Measurements from ENCODE around the gene TDRD10. TPM values are rescaled to one million over a fixed set of nuclear protein-coding genes. Genes with fewer than 3 reads are reported as not detected.

The TDRD10 gene
- total and polyA plus RNA-seq, 2 experiments from 2014 or later: 0.29 TPM; not detected in 1

GRCh38 chr1:154514066-154514553 is 12.1 kb downstream of the TDRD10 start (continued):
- TF ChIP-seq, protein P1, sequence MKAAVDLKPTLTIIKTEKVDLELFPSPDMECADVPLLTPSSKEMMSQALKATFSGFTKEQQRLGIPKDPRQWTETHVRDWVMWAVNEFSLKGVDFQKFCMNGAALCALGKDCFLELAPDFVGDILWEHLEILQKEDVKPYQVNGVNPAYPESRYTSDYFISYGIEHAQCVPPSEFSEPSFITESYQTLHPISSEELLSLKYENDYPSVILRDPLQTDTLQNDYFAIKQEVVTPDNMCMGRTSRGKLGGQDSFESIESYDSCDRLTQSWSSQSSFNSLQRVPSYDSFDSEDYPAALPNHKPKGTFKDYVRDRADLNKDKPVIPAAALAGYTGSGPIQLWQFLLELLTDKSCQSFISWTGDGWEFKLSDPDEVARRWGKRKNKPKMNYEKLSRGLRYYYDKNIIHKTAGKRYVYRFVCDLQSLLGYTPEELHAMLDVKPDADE (IDR thresholded peaks at IDR 0.05): no peak
- TF ChIP-seq ZNF331 (CRISPR knock-in tag; IDR thresholded peaks at IDR 0.05; ENCODE audit: low read depth) (no peak), POLR2AphosphoS5 (IDR thresholded peaks at IDR 0.05; ENCODE audit: low read depth) (no peak), CTCF (conservative IDR thresholded peaks at IDR 0.05; ENCODE audit: low read depth in 2 of 2) (no peak), ZNF114 (CRISPR knock-in tag; IDR thresholded peaks at IDR 0.05) (no peak), JUNB (IDR thresholded peaks at IDR 0.05; ENCODE audit: unreplicated experiment) (no peak), CREB1 (CRISPR knock-in tag; IDR thresholded peaks at IDR 0.05; ENCODE audit: low read depth) (no peak), REST (IDR thresholded peaks at IDR 0.05; ENCODE audit: unreplicated experiment) (no peak), EZH2phosphoT487 (IDR thresholded peaks at IDR 0.05; ENCODE audit: unreplicated experiment) (no peak)

GRCh38 chr1:154517661-154518060 is 15.6 kb downstream of the TDRD10 start:
- no peak overlapping the region for H2AFZ ChIP-seq
- no peaks in the 10 kb centered on the region for H3K4me1 ChIP-seq (ENCODE audit: insufficient read depth)
- H3K9me3 Mint-ChIP-seq: no peaks in the 10 kb centered on the region
- no peak overlapping the region for H3K4me2 ChIP-seq
- DNase-seq (ENCODE audit: low spot score): no peak
- TF ChIP-seq ZNF331 (CRISPR knock-in tag; IDR thresholded peaks at IDR 0.05; ENCODE audit: low read depth): no peak
- TF ChIP-seq CTCF (conservative IDR thresholded peaks at IDR 0.05; ENCODE audit: low read depth in 2 of 2): no peak
- no peak for TF ChIP-seq NANOG (IDR thresholded peaks at IDR 0.05; ENCODE audit: borderline replicate concordance)
- TF ChIP-seq JUNB (IDR thresholded peaks at IDR 0.05; ENCODE audit: unreplicated experiment): no peak
- no peak for TF ChIP-seq EZH2phosphoT487 (IDR thresholded peaks at IDR 0.05; ENCODE audit: unreplicated experiment)
- no peaks in the 10 kb centered on the region for H4K20me1 ChIP-seq (replicated peaks; ENCODE audit: insufficient read depth)
- H3K4me3 ChIP-seq: no peak overlapping the region
- no peaks in the 10 kb centered on the region for H3K4me1 Mint-ChIP-seq
- H3K27ac Mint-ChIP-seq: no peak overlapping the region
- no peaks in the 10 kb centered on the region for H3K27me3 ChIP-seq (ENCODE audit: insufficient read depth)
- no peaks in the 10 kb centered on the region for H3K36me3 ChIP-seq (ENCODE audit: insufficient read depth)
- H3K9me2 ChIP-seq (ENCODE audit: insufficient read depth): no peaks in the 10 kb centered on the region
- no peak for ATAC-seq
- H3K36me3 Mint-ChIP-seq (ENCODE audit: low read depth): no peaks in the 10 kb centered on the region
- H3K27me3 Mint-ChIP-seq (ENCODE audit: insufficient read depth, low read depth, poor library complexity): peaks cover 5% of the 10 kb centered on the region
- H3K79me2 ChIP-seq (replicated peaks; ENCODE audit: insufficient read depth): no peaks in the 10 kb centered on the region
- H3K4me3 Mint-ChIP-seq: no peak overlapping the region
- no peaks in the 10 kb centered on the region for H3F3A ChIP-seq (replicated peaks; ENCODE audit: low read depth)
- H3K27ac ChIP-seq (ENCODE audit: low read depth): no peak overlapping the region

All from GM23338 (cell line).